Choroid plexus epithelial cell (primary cell): ENCODE measurements around the gene TFAP2B.

Source experiments
- DNase-seq: peaks from one replicate; pipeline ENCODE4 v3.0.0-alpha.2; 2010; ENCODE audit warnings: low read depth
- H3K4me3 ChIP-seq: 2 replicates; pipeline ENCODE4 v1.5.1; 2011; ENCODE audit warnings: low read depth, mild to moderate bottlenecking, control low read depth, low read length, moderate library complexity
- CTCF ChIP-seq: conservative IDR thresholded peaks from 2 replicates; pipeline ENCODE4 v1.5.1; 2011; ENCODE audit warnings: low read depth, mild to moderate bottlenecking, control low read depth, inconsistent platforms, low read length, moderate library complexity

TFAP2B gene

GRCh38 chr6:50861692-50862091 lies 43.0 kb downstream of the TFAP2B start:
- TF ChIP-seq CTCF: no peak
- no peak for DNase-seq
- no peak overlapping the region for H3K4me3 ChIP-seq

DNA sequence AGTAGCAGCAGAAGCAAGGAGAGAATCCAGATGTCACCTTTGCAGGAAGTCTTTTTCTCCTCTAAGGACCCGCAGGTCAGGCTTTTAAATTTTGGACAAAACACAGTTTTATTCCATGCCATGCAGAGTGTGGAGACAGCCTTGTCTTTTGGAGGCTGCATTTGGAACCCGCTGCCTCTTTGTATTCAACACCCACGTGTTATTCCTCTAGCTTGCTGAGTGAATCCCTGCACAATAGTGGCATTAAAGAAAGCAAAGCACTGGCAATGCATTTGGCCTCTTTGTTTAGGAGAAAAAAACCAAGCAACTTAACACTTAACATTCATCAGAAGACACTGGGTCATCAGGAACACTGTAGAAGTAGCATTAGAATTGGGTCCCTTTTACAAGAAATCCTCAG lies 43.5 kb downstream of the TFAP2B start:
- H3K4me3 ChIP-seq: no peak overlapping the region
- TF ChIP-seq CTCF: no peak
- no peak for DNase-seq

- DNase-seq: no peak
- no peak overlapping the region for H3K4me3 ChIP-seq
- TF ChIP-seq CTCF: no peak
Measured at GRCh38 chr6:50864601-50865000, 45.9 kb downstream of the TFAP2B start.

- TF ChIP-seq CTCF: no peak
- no peak for DNase-seq
- H3K4me3 ChIP-seq: no peak overlapping the region
Measured at GRCh38 chr6:50868466-50868865, 49.8 kb downstream of the TFAP2B start.

- DNase-seq: no peak
- no peak for TF ChIP-seq CTCF
- no peak overlapping the region for H3K4me3 ChIP-seq
Measured at GRCh38 chr6:50873167-50873566, 54.5 kb downstream of the TFAP2B start.

DNA sequence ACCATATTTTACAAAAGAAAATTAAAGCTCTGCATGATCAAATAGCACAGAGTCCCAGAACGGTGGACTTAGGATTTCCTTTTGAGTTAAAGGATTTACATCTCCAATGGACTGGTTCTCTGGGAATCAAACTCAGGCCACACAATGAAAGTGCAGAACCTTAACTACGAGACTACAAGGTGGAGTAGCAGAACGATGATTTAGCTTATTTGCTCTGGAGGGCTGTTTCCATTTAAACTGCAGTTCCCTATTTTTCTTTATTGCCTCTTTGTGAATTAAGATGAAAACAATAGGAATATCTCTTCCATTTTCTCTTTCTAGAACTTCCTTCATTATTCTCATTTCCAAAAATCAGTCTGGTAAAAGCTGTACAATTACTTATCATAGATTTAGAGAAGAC lies 65.7 kb downstream of the TFAP2B start:
- no peak for DNase-seq
- H3K4me3 ChIP-seq: no peak overlapping the region
- TF ChIP-seq CTCF: no peak

GRCh38 chr6:50887112-50887511 lies 68.4 kb downstream of the TFAP2B start:
- no peak overlapping the region for H3K4me3 ChIP-seq

More at GRCh38 chr6:50887112-50887511, 68.4 kb downstream of the TFAP2B start:
- no peak for TF ChIP-seq CTCF
- DNase-seq: no peak
